PC-3 (cell line): ENCODE results near the gene CAPN7.

Experiments used
- CTCF ChIP-seq: fragments of 300-600 bp; sonication (generic); conservative IDR thresholded peaks from 2 replicates; pipeline ENCODE4 v1.5.1; 2017; ENCODE audit warnings: antibody characterized with exemption, low read depth, mild to moderate bottlenecking, low read length
- EZH2 ChIP-seq: fragments of 300-600 bp; sonication (generic); IDR thresholded peaks from one replicate; pipeline ENCODE4 v1.6.1; 2017; ENCODE audit warnings: antibody characterized with exemption, mild to moderate bottlenecking, low read length; ENCODE audit not compliant: unreplicated experiment

- TF ChIP-seq CTCF (no peak), EZH2 (no peak)
Observed at GRCh38 chr3:15269091-15269989, 63.3 kb downstream of the CAPN7 start.
